ENCODE results near the gene SPPL2C.

The SPPL2C gene

DNA sequence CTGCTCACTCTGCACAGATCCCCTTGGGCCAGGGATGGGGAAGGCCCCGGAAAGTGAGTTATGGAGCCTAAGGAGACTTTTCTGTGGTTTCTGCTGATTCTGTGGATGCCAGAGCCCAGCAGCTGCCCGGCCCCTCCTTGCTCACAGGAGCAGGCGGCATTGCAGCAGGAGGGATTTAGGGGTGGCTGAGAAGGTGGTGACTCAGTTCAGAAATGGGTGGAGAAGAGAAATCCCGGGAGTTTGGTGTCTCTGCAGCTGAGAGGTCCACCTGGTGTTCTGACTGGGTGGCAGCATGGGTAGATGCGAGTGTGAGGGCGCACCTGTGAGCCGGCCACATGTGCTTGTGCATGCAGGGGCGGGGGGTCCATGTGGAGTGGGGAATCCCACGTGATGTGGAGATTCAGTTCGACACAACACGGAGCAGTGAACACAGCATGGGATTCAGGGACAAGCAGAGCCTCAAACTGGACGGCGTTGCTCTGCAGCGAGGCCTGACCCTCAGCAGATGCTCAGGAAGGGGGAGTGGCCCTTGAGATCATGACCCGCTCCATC is 16.0 kb upstream of the SPPL2C start:
- DNase-seq (ENCODE audit: low read depth, low spot score): no peak

- no peak for DNase-seq (ENCODE audit: low read depth, low spot score)
These were observed 10.8 kb upstream of the SPPL2C start for GRCh38 chr17:45833920-45834319.

DNA sequence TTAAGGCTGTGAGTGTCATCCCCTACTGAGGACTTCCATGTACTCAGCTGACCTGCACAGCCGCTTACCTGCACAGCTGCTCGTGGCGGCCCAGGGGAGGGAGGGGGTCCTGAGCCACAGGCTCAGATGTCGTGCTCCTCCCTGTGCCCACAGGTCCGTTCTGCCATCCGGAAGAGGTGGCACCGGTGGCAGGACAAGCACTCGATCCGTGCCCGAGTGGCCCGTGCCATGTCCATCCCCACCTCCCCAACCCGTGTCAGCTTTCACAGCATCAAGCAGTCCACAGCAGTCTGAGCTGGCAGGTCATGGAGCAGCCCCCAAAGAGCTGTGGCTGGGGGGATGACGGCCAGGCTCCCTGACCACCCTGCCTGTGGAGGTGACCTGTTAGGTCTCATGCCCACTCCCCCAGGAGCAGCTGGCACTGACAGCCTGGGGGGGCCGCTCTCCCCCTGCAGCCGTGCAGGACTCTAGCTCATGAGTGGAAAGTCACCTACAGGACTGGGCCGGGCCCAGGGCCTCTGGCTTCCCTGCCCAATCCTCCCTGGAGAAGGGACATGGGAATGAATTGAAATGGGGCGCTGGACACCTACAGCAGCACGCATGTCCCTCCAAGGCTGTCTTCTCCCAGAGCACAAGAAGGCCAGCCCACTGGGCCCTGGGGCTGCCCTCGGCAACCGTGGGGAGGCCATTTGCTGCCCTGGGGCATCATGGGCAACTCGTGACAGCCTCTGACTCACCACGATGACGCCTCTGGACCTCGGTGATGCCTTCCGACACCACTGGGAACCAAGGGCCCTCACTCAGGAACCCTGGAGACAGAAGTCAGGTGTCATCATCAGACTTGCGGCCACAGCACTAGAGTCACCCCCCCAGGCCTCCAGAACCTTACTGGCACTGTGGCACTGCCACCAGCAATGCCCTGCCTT is 9.9 kb upstream of the SPPL2C start:
- no peak for DNase-seq (ENCODE audit: low read depth, low spot score)

DNA sequence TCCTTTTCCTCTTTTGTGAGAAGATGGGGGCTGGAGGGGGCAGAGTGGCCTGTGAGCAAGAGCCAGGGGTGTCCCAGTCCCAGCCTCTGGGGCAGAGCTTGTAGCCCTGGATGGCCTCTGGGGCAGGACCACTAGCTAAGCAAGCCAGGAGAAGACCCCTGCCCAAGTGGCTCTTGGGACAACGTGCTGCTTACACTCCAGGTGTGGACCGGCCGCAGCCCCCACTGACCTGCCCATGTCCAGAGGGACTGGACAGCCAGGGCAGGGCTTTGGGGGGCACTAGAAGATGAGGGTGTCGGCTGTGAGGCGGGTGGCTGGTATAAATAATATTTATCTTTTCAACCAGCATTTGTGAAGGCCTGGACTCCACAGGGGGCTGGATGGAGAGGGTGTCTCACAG is 9.2 kb upstream of the SPPL2C start:
- no peak for DNase-seq (ENCODE audit: low read depth, low spot score)

- DNase-seq (ENCODE audit: low read depth, low spot score): no peak
These were observed 8.3 kb upstream of the SPPL2C start for GRCh38 chr17:45836047-45837044.

DNA sequence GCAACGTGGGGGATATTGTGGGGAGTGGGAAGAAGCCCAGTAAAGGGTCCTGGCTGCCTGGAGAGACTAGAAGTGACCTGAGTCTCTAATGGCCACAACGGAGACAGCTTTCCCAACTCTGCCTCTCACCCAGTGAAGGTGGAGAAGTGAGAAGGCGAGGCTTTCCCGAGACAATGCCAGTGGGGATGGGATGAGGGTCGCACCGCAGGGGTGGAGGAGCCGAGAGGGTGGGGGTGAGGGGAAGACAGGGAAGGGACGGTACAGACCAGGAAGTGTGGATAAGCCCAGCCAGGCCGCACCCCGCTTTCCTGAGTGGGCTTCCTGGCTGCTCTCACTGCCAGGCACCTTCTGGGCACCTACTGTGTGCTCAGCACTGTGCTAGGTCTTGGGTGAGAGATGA is 7.5 kb upstream of the SPPL2C start:
- DNase-seq (ENCODE audit: low read depth, low spot score): no peak

DNA sequence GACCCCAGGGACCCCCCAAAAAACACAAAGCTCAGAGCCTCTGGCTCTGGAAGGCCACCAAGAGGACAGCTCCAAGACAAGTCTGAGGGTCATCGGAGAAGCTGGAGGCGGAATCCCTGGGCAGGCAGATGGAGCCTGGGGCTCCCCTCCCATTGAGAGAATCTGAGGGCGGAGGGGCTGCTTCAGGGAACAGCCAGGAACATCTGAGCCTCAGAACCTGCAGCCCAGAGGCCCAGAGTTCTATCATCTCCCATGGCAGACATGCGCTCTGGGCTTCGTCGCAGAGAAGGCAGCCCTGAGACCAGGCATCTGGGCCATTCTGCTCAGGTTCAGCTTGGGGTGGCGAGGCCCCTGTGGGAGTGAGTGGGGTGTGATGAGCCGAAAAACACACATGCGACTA is 7.1 kb upstream of the SPPL2C start:
- DNase-seq (ENCODE audit: low read depth, low spot score): no peak

DNA sequence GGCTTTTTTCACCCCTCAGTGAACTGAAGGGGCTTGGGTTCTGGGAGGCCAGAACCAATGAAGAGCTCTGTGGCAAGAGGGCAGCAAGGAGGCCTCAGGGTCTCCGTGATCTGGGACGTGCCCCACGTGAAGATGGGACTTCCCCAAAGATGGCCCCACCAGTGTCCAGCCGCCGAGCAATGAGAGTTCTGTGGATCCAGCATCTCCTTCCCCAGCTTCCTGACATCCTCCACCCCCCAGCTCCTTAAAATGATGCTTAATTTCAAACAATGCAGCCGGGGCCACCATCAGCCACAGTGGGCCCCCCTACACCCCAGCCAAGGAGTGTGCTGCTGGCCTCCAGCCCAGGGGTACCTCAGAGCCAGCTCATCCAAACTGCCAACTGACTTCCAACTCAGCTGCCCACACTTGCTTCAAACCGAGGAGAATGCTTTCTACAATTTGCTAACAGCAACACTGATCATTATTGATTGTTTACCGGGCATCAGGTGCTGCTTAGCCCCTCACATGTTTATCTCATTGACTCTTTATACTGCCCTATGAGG is 5.9 kb upstream of the SPPL2C start:
- no peak for DNase-seq (ENCODE audit: low read depth, low spot score)

DNA sequence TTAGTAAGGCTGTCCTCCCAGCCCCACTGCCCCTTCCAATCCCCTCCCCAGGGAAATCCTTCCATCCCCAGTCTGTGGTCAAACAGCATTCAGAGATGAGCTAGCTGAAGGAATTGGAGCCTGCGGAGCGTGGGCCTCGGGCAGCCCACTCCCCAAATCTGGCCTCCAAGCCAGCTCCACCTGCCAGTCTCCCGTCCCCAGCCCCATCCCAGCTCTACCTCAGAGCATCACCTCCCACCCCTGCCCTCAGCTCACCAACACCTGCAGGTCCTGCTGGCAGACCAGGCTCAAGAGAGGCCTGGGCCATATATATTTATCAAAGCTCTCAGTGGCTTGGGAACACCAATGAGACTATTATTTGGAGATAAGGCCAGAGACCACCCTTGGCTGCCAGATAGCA is 5.2 kb upstream of the SPPL2C start:
- no peak for DNase-seq (ENCODE audit: low read depth, low spot score)

DNA sequence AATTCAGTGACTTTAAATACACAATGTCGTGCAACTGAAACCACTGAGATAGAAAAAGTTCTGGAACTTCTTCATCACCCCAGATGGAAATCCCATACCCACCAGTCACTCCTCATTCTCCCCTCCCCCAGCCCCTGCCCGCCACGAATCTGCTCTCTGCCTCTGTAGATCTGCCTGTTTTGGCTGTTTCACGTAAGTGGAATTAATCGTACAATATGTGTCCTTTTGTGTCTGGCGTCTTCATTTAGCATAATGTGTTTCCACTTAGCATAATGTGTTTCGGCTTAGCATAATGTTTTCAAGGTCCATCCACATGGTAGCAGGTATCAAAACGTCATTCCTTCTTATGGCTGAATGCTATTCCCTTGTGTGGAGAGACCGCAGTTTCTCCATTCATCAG is 3.5 kb upstream of the SPPL2C start:
- DNase-seq (ENCODE audit: low read depth, low spot score): no peak

DNA sequence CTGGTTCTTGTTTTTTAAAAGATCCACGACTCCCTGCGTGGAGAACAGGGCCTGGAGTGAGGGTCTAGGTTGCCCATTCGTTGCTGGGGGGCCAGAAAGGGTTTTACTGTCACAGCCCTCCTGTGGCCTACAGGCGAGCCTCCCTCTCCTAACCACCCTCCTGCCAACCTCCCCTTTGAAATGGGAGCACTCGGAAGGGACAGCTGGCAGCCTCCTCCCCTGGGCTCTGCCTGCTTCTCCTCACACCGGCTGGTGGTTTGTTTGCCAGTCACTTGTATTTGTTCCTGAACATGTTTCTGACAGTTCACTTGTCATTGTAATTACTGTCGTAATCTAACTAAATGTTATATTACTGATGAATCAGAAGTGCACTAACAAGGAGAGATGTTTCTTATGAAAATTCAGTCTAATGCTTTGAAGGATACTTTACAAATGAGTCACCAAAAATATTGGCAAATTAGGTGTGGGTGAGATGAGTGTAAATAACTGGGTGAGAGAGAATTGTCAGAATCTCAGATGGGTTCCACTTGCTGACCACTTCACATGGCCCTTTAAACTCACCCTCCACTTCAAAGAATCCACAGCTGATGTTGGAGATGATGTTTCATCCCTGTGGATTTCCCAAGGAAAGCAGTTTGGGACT is 2.7 kb upstream of the SPPL2C start:
- DNase-seq (ENCODE audit: low read depth, low spot score): no peak

GRCh38 chr17:45843722-45844121 is 959 bp upstream of the SPPL2C start:
- no peak for DNase-seq (ENCODE audit: low read depth, low spot score)

GRCh38 chr17:45845376-45846185 is 900 bp downstream of the SPPL2C start:
- DNase-seq (ENCODE audit: low read depth, low spot score): no peak

- DNase-seq (ENCODE audit: low read depth, low spot score): no peak
These were observed 1.5 kb downstream of the SPPL2C start for GRCh38 chr17:45846223-45846622.

DNA sequence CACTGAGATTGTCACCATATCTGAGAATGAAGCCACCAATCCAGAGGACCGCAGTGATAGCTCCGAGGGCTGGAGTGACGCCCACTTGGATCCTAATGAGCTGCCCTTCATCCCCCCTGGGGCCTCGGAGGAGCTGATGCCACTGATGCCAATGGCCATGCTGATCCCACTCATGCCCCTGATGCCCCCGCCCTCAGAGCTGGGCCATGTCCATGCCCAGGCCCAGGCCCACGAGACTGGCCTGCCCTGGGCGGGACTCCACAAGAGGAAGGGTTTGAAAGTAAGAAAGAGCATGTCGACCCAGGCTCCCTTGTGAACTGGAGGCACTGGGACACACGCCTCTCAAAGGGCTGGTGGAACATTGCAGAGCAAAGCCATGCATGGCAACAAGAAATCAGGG is 2.0 kb downstream of the SPPL2C start:
- DNase-seq (ENCODE audit: low read depth, low spot score): no peak

GRCh38 chr17:45847101-45847500 is 2.4 kb downstream of the SPPL2C start:
- DNase-seq (ENCODE audit: low read depth, low spot score): no peak

DNA sequence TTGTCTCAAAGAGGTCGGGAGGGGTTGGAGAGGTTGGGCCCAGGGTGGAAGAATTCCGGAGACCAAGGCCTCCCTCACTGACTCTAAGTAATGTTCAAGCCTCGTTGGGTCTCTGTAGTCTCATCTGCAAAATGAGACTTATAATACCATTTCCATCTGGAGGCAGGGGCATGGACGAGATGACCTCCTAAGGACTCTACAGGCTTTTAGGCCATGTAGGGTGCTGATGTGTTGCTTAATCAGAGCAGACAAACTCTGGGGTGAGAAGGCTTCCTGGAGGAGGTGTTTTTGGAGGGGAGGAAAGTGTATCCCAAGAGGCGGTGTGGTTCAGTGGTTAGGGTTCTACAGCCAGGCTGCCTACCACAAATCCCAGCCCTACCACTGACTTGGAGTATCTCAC is 3.1 kb downstream of the SPPL2C start:
- DNase-seq (ENCODE audit: low read depth, low spot score): no peak

DNA sequence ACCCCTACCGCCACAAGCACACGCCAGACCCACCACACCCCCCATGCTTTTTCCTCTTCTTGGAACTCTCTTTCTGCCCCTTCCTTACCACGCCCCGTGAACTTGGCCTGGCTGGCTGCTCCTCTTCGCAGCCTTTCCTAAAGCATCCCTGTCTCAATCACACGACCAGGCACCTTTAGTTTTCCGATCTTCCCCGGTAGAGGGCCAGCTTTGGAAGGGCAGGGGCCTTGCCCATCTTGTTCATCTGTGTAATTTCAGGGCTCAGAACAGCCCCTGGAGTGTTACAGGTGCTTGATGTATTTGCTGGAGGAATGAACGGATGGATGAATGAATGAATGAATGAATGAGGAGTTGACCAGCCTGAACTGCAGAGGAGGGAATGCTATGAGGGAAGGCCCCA is 3.7 kb downstream of the SPPL2C start:
- DNase-seq (ENCODE audit: low read depth, low spot score): no peak

GRCh38 chr17:45848868-45849535 is 4.3 kb downstream of the SPPL2C start:
- DNase-seq (ENCODE audit: low read depth, low spot score): no peak

GRCh38 chr17:45849536-45849990 is 4.9 kb downstream of the SPPL2C start:
- DNase-seq (ENCODE audit: low read depth, low spot score): no peak
